Neuronal stem cell (in vitro differentiated cells): ENCODE results near the gene SSBP4.
"Not testable (repeated sequence)": the region's sequence is repeated elsewhere in the genome, so short reads cannot be mapped to it uniquely, and the experiment has no call there.

ENCODE experiments used
- DNase-seq: peaks from one replicate; pipeline ENCODE4 v3.0.0-alpha.2; 2013; ENCODE audit warnings: low spot score
- H2AFZ ChIP-seq: one replicate; pipeline ENCODE4 v1.6.1; 2013; ENCODE audit warnings: mild to moderate bottlenecking, low read length, inconsistent platforms
- H2AK5ac ChIP-seq: 2 replicates; pipeline ENCODE4 v1.6.1; 2013; ENCODE audit warnings: low read depth, mild to moderate bottlenecking, inconsistent platforms, low read length, moderate library complexity, mixed read lengths
- H2BK120ac ChIP-seq: 2 replicates; pipeline ENCODE4 v1.6.1; 2013; ENCODE audit warnings: low read depth, mild to moderate bottlenecking, inconsistent platforms, low read length, moderate library complexity, mixed read lengths
- H2BK12ac ChIP-seq: one replicate; pipeline ENCODE4 v1.6.1; 2013; ENCODE audit warnings: low read length, inconsistent platforms
- H2BK15ac ChIP-seq: 2 replicates; pipeline ENCODE4 v1.6.1; 2013; ENCODE audit warnings: mild to moderate bottlenecking, low read length, inconsistent platforms, mixed read lengths
- H2BK5ac ChIP-seq: one replicate; pipeline ENCODE4 v1.6.1; 2013; ENCODE audit warnings: inconsistent platforms, mild to moderate bottlenecking, low read length, moderate library complexity
- H3K14ac ChIP-seq: one replicate; pipeline ENCODE4 v1.6.1; 2013; ENCODE audit warnings: low read length, inconsistent platforms
- H3K18ac ChIP-seq: 2 replicates; pipeline ENCODE4 v1.6.1; 2013; ENCODE audit warnings: low read length, inconsistent platforms
- H3K23ac ChIP-seq: 2 replicates; pipeline ENCODE4 v1.6.1; 2013; ENCODE audit warnings: low read depth, mild to moderate bottlenecking, mixed read lengths, low read length, inconsistent platforms; ENCODE audit not compliant: poor library complexity
- H3K27ac ChIP-seq: replicated peaks from 3 replicates; pipeline ENCODE4 v1.5.1; 2013; ENCODE audit warnings: low read length, inconsistent platforms
- H3K27me3 ChIP-seq, 3 experiments: 2 replicates each; pipeline ENCODE4 v1.6.1; 2013; ENCODE audit warnings: low read length in 3 of 3, mild to moderate bottlenecking in 2 of 3, inconsistent platforms in 1 of 3, low read depth in 1 of 3, mixed read lengths in 1 of 3, moderate library complexity in 1 of 3; ENCODE audit not compliant: control insufficient read depth in 3 of 3, insufficient read depth in 3 of 3
- H3K36me3 ChIP-seq, 2 donors: replicated peaks in 1 of 2; 2 replicates each; pipeline ENCODE4 v1.6.1; 2013; ENCODE audit warnings: low read length in 2 of 2; ENCODE audit not compliant: control insufficient read depth in 2 of 2, insufficient read depth in 2 of 2
- H3K4ac ChIP-seq: 2 replicates; pipeline ENCODE4 v1.6.1; 2013; ENCODE audit warnings: inconsistent platforms, mild to moderate bottlenecking, low read length, moderate library complexity
- H3K4me1 ChIP-seq, 2 donors: 1 replicate in 1 of 2; 2 replicates in 1 of 2; pipeline ENCODE4 v1.6.1; 2013; ENCODE audit warnings: low read length in 2 of 2, low read depth in 1 of 2; ENCODE audit not compliant: control insufficient read depth in 2 of 2, insufficient read depth in 1 of 2
- H3K4me2 ChIP-seq: one replicate; pipeline ENCODE4 v1.6.1; 2013; ENCODE audit warnings: mild to moderate bottlenecking, low read length, inconsistent platforms; ENCODE audit not compliant: insufficient read depth, poor library complexity, severe bottlenecking
- H3K4me3 ChIP-seq, 2 donors: 2 replicates each; pipeline ENCODE4 v1.5.1; 2013; ENCODE audit warnings: low read length in 2 of 2, mild to moderate bottlenecking in 2 of 2, inconsistent platforms in 1 of 2, moderate library complexity in 1 of 2
- H3K79me1 ChIP-seq: one replicate; pipeline ENCODE4 v1.6.1; 2013; ENCODE audit warnings: low read depth, mild to moderate bottlenecking, inconsistent platforms, low read length, moderate library complexity
- H3K9ac ChIP-seq: one replicate; pipeline ENCODE4 v1.6.1; 2013; ENCODE audit warnings: mild to moderate bottlenecking, low read depth, low read length, inconsistent platforms; ENCODE audit not compliant: poor library complexity
- H3K9me3 ChIP-seq, 2 donors: replicated peaks in 1 of 2; 2 replicates each; pipeline versions ENCODE3 to v1.6.1; 2013; ENCODE audit warnings: low read length in 2 of 2, mild to moderate bottlenecking in 2 of 2, inconsistent platforms in 1 of 2, low read depth in 1 of 2, mixed read lengths in 1 of 2, moderate library complexity in 1 of 2; ENCODE audit not compliant: control insufficient read depth in 2 of 2, insufficient read depth in 1 of 2
- H4K8ac ChIP-seq: one replicate; pipeline ENCODE4 v1.6.1; 2013; ENCODE audit warnings: low read depth, mild to moderate bottlenecking, inconsistent platforms, low read length, moderate library complexity
- H4K91ac ChIP-seq: one replicate; pipeline ENCODE4 v1.6.1; 2013; ENCODE audit warnings: low read length, low read depth, mild to moderate bottlenecking, inconsistent platforms; ENCODE audit not compliant: poor library complexity
- WGBS, 2 donors: extraction: QIAGEN DNeasy Blood & Tissue Kit; methylation state at CpG; one replicate each; pipeline ENCODE4 v1.1.7; 2013; ENCODE audit warnings: missing lambda C conversion rate in 2 of 2, mixed read lengths in 1 of 2; ENCODE audit not compliant: insufficient read length in 2 of 2, insufficient replicate concordance in 1 of 2; ENCODE audit errors: extremely low coverage in 2 of 2; 5-methylcytosine and 5-hydroxymethylcytosine counted together

SSBP4 gene

DNA sequence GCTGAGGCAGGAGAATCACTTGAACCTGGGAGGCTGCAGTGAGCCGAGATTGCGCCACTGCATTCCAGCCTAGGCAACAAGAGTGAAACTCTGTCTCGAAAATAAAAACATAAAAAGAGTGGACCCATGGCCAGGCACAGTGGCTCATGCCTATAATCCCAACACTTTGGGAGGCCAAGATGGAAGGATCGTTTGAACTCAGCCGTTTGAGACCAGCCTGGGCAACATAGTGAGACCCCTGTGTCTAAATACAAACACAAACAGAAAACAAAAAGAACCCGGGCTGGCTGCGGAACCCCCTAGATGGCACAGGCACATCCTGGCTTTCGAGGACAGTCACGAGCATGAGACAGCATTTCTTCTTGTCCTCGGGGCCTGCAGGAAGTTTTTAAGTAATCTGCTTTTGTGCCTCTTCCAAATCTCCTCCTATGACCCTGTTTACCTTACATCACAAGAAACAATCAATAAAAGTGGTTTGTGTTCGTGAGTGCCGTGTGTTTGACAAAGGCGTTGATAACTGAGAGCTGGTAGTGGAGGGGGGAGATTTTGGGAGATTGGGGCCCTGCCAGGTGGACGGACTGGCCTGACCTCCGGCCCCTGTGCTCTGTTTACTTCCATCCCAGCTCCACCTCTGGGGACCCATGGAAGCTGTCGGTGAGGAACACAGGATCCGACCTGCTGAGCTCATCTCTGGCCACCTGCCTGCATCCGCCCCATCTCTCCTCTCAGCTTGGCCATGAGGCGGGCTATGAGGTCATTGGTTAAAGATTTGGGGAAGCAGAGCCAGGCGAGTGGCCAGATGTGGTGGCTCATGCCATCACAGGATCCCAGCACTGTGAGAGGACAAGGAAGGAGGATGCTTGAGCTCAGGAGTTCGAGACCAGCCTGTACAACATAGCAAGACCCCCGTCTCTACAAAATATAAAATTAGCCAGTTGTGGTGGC, 39.1 kb upstream of the SSBP4 start:
- no peak overlapping the region for H4K91ac ChIP-seq
- peak overlapping the region; percentile 24 for H4K8ac ChIP-seq
- no peak overlapping the region for H3K23ac ChIP-seq
- H2AFZ ChIP-seq: peak overlapping the region; percentile 36
- H2BK120ac ChIP-seq: peak overlapping the region; percentile 24
- H2AK5ac ChIP-seq: peak overlapping the region; percentile 37
- H2BK12ac ChIP-seq: no peak overlapping the region
- peak overlapping the region; percentile 90 for H2BK15ac ChIP-seq
- no peak overlapping the region for H3K27ac ChIP-seq
- H3K4ac ChIP-seq: no peak overlapping the region
- H3K4me2 ChIP-seq: no peak overlapping the region
- no peaks in the 10 kb centered on the region for H3K27me3 ChIP-seq
- no peaks in the 10 kb centered on the region for H3K9me3 ChIP-seq
- no peaks in the 10 kb centered on the region for H3K79me1 ChIP-seq
- peaks cover 0 to 1% of the 10 kb centered on the region in 2 donors for H3K4me1 ChIP-seq
- no CpG with 5 or more reads among the region's 22 CpGs for WGBS, 2 donors
- peak overlapping the region; percentile 78 for H2BK5ac ChIP-seq
- no peak overlapping the region for H3K9ac ChIP-seq
- H3K4me3 ChIP-seq: no peak overlapping the region
- no peak for DNase-seq
- no peaks in the 10 kb centered on the region for H3K36me3 ChIP-seq
- peak overlapping the region; percentile 52 for H3K18ac ChIP-seq
- H3K14ac ChIP-seq: no peak overlapping the region

DNA sequence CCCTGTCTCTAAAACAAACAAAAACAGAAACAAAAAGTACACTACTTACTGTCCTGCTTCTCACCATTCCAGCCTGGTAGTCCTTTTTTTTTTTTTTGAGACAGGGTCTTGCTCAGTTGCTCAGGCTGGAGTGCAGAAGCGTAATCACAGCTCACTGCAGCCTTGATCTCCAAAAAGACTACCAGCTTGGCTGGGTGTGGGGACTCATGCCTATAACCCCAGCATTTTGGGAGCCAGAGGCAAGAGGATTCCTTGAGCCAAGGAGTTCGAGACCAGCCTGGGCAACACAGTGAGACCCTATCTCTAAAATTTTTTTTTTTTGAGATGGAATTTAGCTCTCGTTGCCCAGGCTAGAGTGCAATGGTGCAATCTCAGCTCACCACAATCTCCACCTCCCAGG, 38.4 kb upstream of the SSBP4 start:
- Histone ChIP-seq H3K79me1 (no peaks in the 10 kb centered on the region), H3K4me2 (no peak overlapping the region), H3K9me3 (no peaks in the 10 kb centered on the region), H3K14ac (no peak overlapping the region), H3K27me3 (no peaks in the 10 kb centered on the region), H4K8ac (peak overlapping the region; percentile 24), H2BK15ac (peak overlapping the region; percentile 90), H3K27ac (no peak overlapping the region), H3K23ac (no peak overlapping the region), H2AK5ac (no peak overlapping the region), H3K4me3 (no peak overlapping the region), H2AFZ (no peak overlapping the region), H3K18ac (no peak overlapping the region), H2BK12ac (no peak overlapping the region), H4K91ac (no peak overlapping the region), H3K4me1 (peaks cover 2 to 5% of the 10 kb centered on the region in 2 donors), H2BK5ac (no peak overlapping the region), H2BK120ac (peak overlapping the region; percentile 24), H3K4ac (no peak overlapping the region), H3K9ac (no peak overlapping the region), H3K36me3 (no peaks in the 10 kb centered on the region)
- WGBS, 2 donors: no CpG with 5 or more reads among the region's 3 CpGs
- no peak for DNase-seq

DNA sequence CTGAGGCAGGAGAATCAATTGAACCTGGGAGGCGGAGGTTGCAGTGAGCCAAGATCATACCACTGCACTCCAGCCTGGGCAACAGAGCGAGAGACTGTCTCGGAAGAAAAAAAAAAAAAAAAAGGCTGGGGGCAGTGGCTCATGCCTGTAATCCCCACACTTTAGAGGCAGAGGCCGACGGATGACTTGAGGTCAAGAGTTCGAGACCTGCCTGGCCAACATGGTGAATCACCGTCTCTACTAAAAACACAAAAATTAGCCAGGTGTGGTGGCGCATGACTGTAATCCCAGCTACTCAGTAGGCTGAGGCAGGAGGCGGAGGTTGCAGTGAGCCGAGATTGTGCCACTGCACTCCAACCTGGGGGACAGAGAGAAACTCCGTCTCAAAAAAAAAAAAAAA, 35.6 kb upstream of the SSBP4 start:
- H2AFZ ChIP-seq, H2BK120ac ChIP-seq, H2BK15ac ChIP-seq, H3K4me3 ChIP-seq, H3K18ac ChIP-seq, H2BK12ac ChIP-seq, H3K23ac ChIP-seq, H3K4ac ChIP-seq, H4K8ac ChIP-seq, H3K27ac ChIP-seq, H2AK5ac ChIP-seq, H3K9ac ChIP-seq, H3K9me3 ChIP-seq, H3K79me1 ChIP-seq, H3K4me2 ChIP-seq, H3K14ac ChIP-seq, H3K36me3 ChIP-seq, H2BK5ac ChIP-seq, H4K91ac ChIP-seq, DNase-seq: not testable (repeated sequence)
- Histone ChIP-seq H3K27me3 (peaks cover 0 to 21% (median 0%) of the 10 kb centered on the region in 3 experiments), H3K4me1 (peaks cover 11 to 13% of the 10 kb centered on the region in 2 donors)
- no CpG with 5 or more reads among the region's 11 CpGs for WGBS, 2 donors

DNA sequence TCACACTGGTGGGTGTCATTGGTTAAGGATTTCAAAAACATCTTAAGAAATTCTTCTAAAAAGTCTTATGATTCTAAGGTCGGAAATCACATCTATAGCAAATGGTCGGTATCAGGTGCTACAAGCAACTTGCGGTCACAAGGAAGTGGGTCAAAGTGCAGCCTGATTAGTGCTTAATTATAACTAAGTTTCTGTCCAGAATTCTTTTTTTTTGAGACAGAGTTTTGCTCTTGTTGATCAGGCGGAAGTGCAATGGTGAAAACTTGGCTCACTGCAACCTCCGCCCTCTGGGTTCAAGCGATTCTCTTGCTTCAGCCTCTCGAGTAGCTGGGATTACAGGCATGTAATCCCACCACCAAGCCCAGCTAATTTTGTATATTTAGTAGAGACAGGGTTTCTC, 34.4 kb upstream of the SSBP4 start:
- Histone ChIP-seq H3K4me2 (no peak overlapping the region), H3K36me3 (peaks cover 0 to 6% of the 10 kb centered on the region in 2 donors), H3K9me3 (peaks cover 0 to 2% of the 10 kb centered on the region in 2 donors), H3K14ac (no peak overlapping the region), H3K4me3 (no peak overlapping the region), H2AFZ (no peak overlapping the region), H2BK5ac (no peak overlapping the region), H3K9ac (no peak overlapping the region), H4K8ac (no peak overlapping the region), H2BK120ac (no peak overlapping the region), H3K4me1 (peaks cover 12 to 13% of the 10 kb centered on the region in 2 donors), H2BK12ac (no peak overlapping the region), H3K18ac (no peak overlapping the region), H2BK15ac (no peak overlapping the region), H3K27me3 (peaks cover 0 to 30% (median 0%) of the 10 kb centered on the region in 3 experiments), H3K23ac (no peak overlapping the region), H3K4ac (no peak overlapping the region), H3K27ac (no peak overlapping the region), H4K91ac (no peak overlapping the region), H2AK5ac (no peak overlapping the region), H3K79me1 (peaks cover 2% of the 10 kb centered on the region)
- no CpG with 5 or more reads among the region's 7 CpGs for WGBS, 2 donors
- no peak for DNase-seq
